Measurements from ENCODE around the gene PPP1R9A.

Gene PPP1R9A

DNA sequence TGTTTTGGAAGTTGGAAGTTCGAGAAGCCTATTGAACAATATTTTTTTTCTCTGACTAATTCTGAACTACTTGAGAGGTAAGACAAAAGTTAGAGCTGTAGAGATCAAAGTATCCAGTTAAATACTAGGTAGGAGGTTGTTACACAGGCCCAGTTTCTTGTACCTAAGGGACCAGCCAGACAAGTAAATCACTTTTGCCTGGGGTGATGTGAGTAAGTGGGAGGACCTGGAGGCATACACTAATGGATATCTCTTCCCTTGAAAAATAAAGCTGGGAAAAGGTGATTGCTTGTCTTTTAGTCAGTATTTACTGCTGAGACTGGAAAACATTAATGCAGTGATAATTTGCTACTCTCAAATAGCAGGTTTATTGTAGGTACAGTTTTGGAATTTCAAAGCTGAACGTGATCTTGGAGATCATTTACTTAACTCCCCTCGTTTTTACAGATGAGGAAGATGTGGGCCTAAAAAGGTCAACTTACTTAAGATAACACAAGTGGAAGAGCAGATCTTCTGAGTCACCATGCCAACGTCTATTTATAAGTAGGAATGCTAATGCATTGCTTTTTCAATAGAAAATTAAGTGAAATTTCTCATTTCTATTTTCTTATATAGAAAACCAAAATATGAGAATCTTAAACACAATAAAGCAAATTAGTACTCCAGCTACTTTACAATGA is 181.3 kb downstream of the PPP1R9A start:
- Histone ChIP-seq H3K4me3 (ENCODE audit: low read depth, low read length) (no peak overlapping the region), H3K9me3 (ENCODE audit: control insufficient read depth, insufficient read depth, low read depth, low read length) (no peaks in the 10 kb centered on the region), H3K36me3 (ENCODE audit: control insufficient read depth in 2 of 2, insufficient read depth in 1 of 2, low read length in 2 of 2) (no peaks in the 10 kb centered on the region), H3K4me1 (ENCODE audit: control insufficient read depth, insufficient read depth, low read length) (0 out of 2 replicates have a peak, but pooled peaks cover 8% of the 10 kb centered on the region), H3K27ac (ENCODE audit: extremely low read depth, low read depth, low read length) (no peak overlapping the region)
- ChIA-PET POLR2A (no interaction called here), CTCF (interaction anchor here (0.6 to 0.8 kb wide), 3 partner anchors 16 to 117 kb away, joined by 3 read pairs; no protein-coding TSS in a partner anchor)
- no peak for TF ChIP-seq ZNF324 (tag by site-specific recombination; IDR thresholded peaks at IDR 0.05)
- no peak for TF ChIP-seq RBAK (tag by site-specific recombination; IDR thresholded peaks at IDR 0.05)
- TF ChIP-seq ZNF239 (tag by site-specific recombination; IDR thresholded peaks at IDR 0.05) = no peak
- no peak for TF ChIP-seq WT1 (tag by site-specific recombination; IDR thresholded peaks at IDR 0.05)
- no peak for TF ChIP-seq ZNF146 (tag by site-specific recombination; IDR thresholded peaks at IDR 0.05)
- no peak for TF ChIP-seq ZNF114 (tag by site-specific recombination; IDR thresholded peaks at IDR 0.05)
- no peak for TF ChIP-seq SALL2 (tag by site-specific recombination; IDR thresholded peaks at IDR 0.05; ENCODE audit: borderline replicate concordance)

DNA sequence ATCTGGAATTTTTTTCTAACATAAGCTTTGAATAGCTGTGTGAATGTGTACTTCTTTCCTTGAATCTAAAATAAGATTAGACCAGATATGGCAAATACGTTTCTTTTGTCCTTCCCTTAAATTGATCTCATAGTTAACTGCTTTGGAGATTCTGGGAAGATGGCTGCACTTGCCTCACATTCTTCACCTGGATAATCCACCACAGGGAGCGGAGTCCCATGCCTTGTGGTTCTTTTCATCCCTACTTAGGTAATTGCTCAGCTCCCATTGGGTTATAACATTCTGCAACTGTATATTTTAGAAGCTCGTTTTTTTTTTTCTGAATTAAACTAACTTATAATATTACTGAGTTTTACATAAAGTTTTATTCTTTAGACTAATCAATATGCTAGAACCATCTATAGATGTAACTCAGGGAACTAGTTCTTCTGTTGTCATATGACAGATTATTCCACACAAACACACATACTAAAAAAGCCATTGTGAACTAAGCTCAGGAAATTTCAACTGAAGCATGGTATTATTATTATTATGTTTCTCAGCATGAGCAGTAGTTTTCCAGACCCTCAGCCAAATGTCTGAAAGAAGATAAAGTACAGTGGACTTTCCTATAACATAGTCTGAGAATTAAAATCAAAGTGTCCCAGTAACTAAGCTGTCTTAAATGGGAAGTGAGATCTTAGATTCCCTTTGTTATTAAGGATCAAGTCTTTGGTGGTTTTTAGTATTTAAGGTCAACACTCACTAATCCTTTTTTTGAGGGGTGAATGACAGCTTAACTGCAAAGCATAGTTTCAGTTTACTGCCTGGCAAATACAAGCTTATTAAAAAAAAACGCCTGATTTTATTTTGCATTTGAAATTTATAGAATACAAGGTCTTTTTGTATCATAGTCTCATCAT is 182.3 kb downstream of the PPP1R9A start:
- CTCF ChIA-PET = interaction anchor here (0.7 to 1.0 kb wide), 3 partner anchors 22 to 653 kb away, joined by 3 to 5 read pairs (median 3); no protein-coding TSS in a partner anchor
- TF ChIP-seq ZSCAN30 (tag by site-specific recombination; IDR thresholded peaks at IDR 0.05) (no peak), ZNF10 (tag by site-specific recombination; IDR thresholded peaks at IDR 0.05) (no peak), ZNF302 (tag by site-specific recombination; IDR thresholded peaks at IDR 0.05; ENCODE audit: low read depth) (no peak), ZNF548 (tag by site-specific recombination; IDR thresholded peaks at IDR 0.05) (no peak), ZNF560 (tag by site-specific recombination; IDR thresholded peaks at IDR 0.05; ENCODE audit: borderline replicate concordance) (no peak), ZNF426 (tag by site-specific recombination; IDR thresholded peaks at IDR 0.05) (no peak), ZNF785 (tag by site-specific recombination; IDR thresholded peaks at IDR 0.05) (no peak), HOXA7 (CRISPR knock-in tag; IDR thresholded peaks at IDR 0.05; ENCODE audit: borderline replicate concordance) (no peak), ZNF501 (tag by site-specific recombination; IDR thresholded peaks at IDR 0.05) (no peak)
- Histone ChIP-seq H3K4me3 (ENCODE audit: low read depth, low read length) (no peak overlapping the region), H3K27ac (ENCODE audit: extremely low read depth, low read depth, low read length) (no peak overlapping the region), H3K4me1 (ENCODE audit: control insufficient read depth, insufficient read depth, low read length) (0 out of 2 replicates have a peak, but pooled peaks cover 8% of the 10 kb centered on the region), H3K9me3 (ENCODE audit: control insufficient read depth, insufficient read depth, low read depth, low read length) (no peaks in the 10 kb centered on the region), H3K36me3 (ENCODE audit: control insufficient read depth in 2 of 2, insufficient read depth in 1 of 2, low read length in 2 of 2) (no peaks in the 10 kb centered on the region)
- POLR2A ChIA-PET = no interaction called here

DNA sequence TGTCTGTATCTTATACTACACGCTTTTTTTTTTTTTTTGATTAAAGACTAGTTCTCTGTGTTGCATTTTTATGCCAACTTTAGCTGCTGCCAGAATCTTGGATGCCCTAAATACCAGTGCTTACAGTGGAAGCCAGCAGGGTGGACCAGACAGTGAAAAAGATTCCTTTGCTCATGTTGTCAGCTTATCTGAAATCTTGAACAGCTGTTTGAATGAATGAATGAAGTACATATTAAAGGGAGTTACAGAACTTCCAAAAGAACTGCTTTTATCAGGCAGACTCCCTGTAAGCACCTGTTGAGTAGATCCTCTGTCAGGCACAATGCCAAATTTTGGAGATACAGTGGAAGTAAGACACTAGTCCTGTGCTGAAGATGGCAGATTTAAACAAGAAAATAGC is 184.9 kb downstream of the PPP1R9A start:
- Histone ChIP-seq H3K36me3 (ENCODE audit: control insufficient read depth in 2 of 2, insufficient read depth in 1 of 2, low read length in 2 of 2) (no peaks in the 10 kb centered on the region), H3K4me3 (ENCODE audit: low read depth, low read length) (no peak overlapping the region), H3K4me1 (ENCODE audit: control insufficient read depth, insufficient read depth, low read length) (0 out of 2 replicates have a peak, but pooled peaks cover 8% of the 10 kb centered on the region), H3K27ac (ENCODE audit: extremely low read depth, low read depth, low read length) (no peak overlapping the region), H3K9me3 (ENCODE audit: control insufficient read depth, insufficient read depth, low read depth, low read length) (no peaks in the 10 kb centered on the region)
- POLR2A ChIA-PET = no interaction called here
- TF ChIP-seq SCRT1 (tag by site-specific recombination; IDR thresholded peaks at IDR 0.05; ENCODE audit: borderline replicate concordance) = peak; percentile 61; the same call in 1 of the 2 replicates
- peak; percentile 71 for TF ChIP-seq SCRT2 (tag by site-specific recombination; IDR thresholded peaks at IDR 0.05)
- no peak for TF ChIP-seq ZNF555 (tag by site-specific recombination; conservative IDR thresholded peaks at IDR 0.05)
- TF ChIP-seq ZNF561 (tag by site-specific recombination; IDR thresholded peaks at IDR 0.05; ENCODE audit: borderline replicate concordance) = no peak
- no peak for TF ChIP-seq ZNF202 (tag by site-specific recombination; IDR thresholded peaks at IDR 0.05; ENCODE audit: borderline replicate concordance)
- CTCF ChIA-PET = no interaction called here
